Measurements from ENCODE around the gene INPP4B.

DNA sequence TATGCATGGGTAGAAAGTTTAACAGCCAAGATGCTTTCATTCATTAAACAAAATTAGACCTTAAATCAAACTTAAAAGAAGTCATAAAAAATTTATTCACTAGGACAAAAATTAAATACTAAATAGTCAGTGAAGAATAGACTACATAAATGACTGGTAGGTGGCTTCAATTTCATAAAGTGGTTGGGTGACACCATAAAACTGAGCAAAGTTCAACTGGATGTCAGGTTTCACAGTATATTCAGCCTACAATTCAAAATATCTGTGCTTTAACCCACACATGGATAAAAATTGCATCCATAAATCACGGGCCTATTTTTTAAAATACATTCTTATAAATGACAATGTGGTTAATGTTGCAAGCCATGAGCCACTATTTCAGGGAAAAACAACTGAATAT, 627.4 kb downstream of the INPP4B start:
- TF ChIP-seq POLR2A (IDR thresholded peaks at IDR 0.05) (no peak), EP300 (IDR thresholded peaks at IDR 0.05) (no peak)
- TF ChIP-seq, protein P1, sequence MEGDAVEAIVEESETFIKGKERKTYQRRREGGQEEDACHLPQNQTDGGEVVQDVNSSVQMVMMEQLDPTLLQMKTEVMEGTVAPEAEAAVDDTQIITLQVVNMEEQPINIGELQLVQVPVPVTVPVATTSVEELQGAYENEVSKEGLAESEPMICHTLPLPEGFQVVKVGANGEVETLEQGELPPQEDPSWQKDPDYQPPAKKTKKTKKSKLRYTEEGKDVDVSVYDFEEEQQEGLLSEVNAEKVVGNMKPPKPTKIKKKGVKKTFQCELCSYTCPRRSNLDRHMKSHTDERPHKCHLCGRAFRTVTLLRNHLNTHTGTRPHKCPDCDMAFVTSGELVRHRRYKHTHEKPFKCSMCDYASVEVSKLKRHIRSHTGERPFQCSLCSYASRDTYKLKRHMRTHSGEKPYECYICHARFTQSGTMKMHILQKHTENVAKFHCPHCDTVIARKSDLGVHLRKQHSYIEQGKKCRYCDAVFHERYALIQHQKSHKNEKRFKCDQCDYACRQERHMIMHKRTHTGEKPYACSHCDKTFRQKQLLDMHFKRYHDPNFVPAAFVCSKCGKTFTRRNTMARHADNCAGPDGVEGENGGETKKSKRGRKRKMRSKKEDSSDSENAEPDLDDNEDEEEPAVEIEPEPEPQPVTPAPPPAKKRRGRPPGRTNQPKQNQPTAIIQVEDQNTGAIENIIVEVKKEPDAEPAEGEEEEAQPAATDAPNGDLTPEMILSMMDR (IDR thresholded peaks at IDR 0.05), result no peak

Data from ovary (tissue), 3 donors.